ENCODE measurements around the gene ARHGAP33.

The ARHGAP33 gene

GRCh38 chr19:35779033-35779432 lies 3.7 kb downstream of the ARHGAP33 start:
- H3K4me3 ChIP-seq (ENCODE audit: control insufficient read depth, low read depth, low read length): no peak overlapping the region
- DNase-seq (ENCODE audit: low read depth): no peak
- no peak for TF ChIP-seq CTCF (IDR thresholded peaks at IDR 0.05; ENCODE audit: control insufficient read depth, insufficient read depth, low read depth, low read length, missing control alignments)

GRCh38 chr19:35780058-35780457 lies 4.7 kb downstream of the ARHGAP33 start:
- DNase-seq (ENCODE audit: low read depth): no peak
- H3K4me3 ChIP-seq (ENCODE audit: control insufficient read depth, low read depth, low read length): no peak overlapping the region
- TF ChIP-seq CTCF (IDR thresholded peaks at IDR 0.05; ENCODE audit: control insufficient read depth, insufficient read depth, low read depth, low read length, missing control alignments): no peak

- no peak overlapping the region for H3K4me3 ChIP-seq (ENCODE audit: control insufficient read depth, low read depth, low read length)
- TF ChIP-seq CTCF (IDR thresholded peaks at IDR 0.05; ENCODE audit: control insufficient read depth, insufficient read depth, low read depth, low read length, missing control alignments): no peak
- no peak for DNase-seq (ENCODE audit: low read depth)
These were observed 5.4 kb downstream of the ARHGAP33 start for GRCh38 chr19:35780717-35781116.

GRCh38 chr19:35781650-35782049 lies 6.3 kb downstream of the ARHGAP33 start:
- DNase-seq (ENCODE audit: low read depth): no peak
- TF ChIP-seq CTCF (IDR thresholded peaks at IDR 0.05; ENCODE audit: control insufficient read depth, insufficient read depth, low read depth, low read length, missing control alignments): no peak
- H3K4me3 ChIP-seq (ENCODE audit: control insufficient read depth, low read depth, low read length): no peak overlapping the region

- DNase-seq (ENCODE audit: low read depth): no peak
- H3K4me3 ChIP-seq (ENCODE audit: control insufficient read depth, low read depth, low read length): no peak overlapping the region
- TF ChIP-seq CTCF (IDR thresholded peaks at IDR 0.05; ENCODE audit: control insufficient read depth, insufficient read depth, low read depth, low read length, missing control alignments): no peak
These were observed 7.2 kb downstream of the ARHGAP33 start for GRCh38 chr19:35782589-35782988.

- no peak for DNase-seq (ENCODE audit: low read depth)
- no peak overlapping the region for H3K4me3 ChIP-seq (ENCODE audit: control insufficient read depth, low read depth, low read length)
- no peak for TF ChIP-seq CTCF (IDR thresholded peaks at IDR 0.05; ENCODE audit: control insufficient read depth, insufficient read depth, low read depth, low read length, missing control alignments)
These were observed 8.4 kb downstream of the ARHGAP33 start for GRCh38 chr19:35783469-35784434.
